ENCODE data around the gene MATCAP1.

The MATCAP1 gene

DNA sequence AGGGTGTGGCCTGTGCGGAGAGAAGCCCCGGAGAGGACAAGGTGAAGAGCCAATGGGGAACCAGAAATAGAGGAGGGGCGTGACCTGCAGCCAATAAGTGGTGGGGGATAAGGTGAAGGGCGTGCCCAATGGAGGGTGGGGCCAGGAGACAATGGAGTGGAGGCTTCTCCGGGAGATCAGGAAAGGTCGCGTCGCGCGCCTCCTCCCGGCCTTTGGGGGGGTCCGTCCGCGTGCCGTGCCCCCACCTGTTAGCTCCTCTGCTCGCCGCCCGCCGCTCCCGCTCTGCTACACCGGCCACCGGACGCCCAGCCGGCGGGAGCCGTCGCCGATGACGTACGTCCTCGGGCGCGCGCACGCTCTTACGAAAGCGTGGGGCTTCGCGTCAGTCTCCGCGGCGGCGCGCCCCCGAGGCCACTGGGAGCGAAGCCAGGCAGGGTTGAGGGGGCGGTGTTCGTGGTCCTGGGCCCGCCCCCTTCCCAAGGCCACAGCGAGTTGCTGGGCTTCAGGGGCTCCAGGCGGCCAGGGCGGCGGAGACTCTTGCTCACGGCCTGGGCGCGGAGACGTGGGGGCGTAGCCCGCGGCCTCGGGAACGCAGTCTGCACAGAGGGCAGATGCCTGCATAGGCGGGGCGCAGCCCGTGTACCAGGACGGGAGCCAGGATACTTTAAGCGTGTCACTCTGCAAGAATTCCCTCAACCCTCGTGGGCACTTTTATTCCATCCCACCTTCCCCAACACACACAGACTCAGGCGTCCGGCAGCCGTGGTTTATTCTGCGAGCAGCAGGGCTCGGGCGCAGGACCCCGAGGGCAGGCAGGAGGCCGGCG lies at the start of gene MATCAP1:
TSS of gene MATCAP1 (minus strand) at position 337 of the 826 bp plus-strand sequence. CDS start 3,353 bp downstream, outside the sequence.
- DNase-seq: peak; percentile 98

DNA sequence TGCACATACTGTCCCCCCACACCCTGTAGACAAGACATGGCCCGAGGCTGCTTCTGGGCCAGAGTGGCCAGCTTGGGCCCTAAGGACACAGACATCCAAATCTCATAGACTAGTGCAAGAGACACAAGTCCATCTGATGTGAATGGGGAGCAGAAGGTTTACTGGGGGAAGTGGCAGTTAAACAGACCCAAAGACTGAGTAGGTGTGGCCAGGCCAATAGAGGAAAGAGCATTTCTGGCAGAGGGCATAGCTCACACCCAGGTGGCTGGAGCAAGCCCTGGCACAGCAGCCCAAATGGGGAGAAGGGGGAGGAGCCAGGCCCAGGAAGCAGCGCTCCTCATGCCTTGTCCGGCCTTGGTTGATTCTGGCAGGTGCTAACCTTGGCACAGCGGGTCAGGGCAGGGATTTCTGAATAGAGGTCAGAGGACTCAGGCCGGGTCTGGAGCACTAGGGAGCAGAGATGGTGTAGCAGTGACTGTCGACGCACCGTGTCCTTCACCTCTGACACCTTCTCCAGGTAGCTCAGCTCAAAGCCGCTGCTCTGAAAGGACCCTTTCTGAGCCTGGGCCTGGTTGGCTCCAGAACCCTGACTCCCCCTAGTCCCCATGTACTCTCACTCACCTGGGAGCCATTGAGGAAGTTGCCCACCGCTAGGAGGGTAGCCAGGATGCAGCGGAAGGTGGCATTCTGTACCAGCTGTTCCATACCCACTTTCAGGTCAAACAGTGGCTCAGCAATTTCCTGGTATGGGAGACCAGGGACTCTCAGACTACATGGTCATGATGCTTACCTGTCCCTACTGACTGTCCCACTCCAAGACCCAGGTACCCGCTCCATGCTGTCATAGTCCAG lies 47.3 kb upstream of the MATCAP1 start:
- no peak for DNase-seq

DNA sequence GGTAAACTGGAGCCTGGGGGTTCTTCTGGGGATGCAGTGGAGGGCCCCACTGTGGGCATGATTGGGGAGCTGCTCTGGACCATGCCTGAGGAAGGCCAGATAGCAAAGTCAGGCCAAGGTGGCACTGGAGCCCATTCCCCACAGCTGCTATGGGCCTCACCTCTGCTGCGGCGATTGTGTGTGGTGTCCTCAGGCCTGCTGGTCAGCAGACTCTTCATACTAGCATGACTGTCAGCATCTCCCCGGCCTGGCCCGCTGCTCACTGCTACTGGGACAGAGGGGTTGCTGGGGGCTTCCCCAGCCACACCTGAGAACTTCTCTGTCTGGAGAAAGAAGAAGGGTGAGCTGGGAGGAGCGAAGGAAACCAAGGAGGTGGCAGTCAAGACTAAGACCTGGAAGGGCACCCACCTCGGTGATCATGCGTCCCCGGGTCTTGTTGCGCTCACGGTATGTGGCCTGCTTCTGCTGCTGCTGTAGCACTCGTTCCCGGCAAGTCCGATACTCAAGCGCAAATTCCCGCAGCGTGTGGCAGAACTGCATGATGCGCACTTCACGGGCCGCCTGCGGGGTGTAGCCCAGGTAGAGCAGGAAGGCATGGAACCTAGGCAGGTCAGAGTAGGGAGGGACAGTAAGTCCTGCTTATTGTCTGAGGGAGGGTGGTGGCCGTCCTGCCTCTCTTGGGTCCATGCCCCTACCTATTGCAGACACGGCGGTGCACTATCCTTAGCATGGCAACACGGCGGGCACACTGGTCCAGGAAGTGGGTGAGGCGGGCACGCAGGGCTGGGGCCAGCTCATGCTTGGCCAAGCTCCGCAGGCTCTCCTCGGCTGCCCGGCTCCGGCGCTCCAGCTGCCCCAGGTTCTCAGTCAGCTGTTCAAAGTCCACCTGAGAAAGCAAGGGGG lies 46.4 kb upstream of the MATCAP1 start:
- no peak for DNase-seq

DNA sequence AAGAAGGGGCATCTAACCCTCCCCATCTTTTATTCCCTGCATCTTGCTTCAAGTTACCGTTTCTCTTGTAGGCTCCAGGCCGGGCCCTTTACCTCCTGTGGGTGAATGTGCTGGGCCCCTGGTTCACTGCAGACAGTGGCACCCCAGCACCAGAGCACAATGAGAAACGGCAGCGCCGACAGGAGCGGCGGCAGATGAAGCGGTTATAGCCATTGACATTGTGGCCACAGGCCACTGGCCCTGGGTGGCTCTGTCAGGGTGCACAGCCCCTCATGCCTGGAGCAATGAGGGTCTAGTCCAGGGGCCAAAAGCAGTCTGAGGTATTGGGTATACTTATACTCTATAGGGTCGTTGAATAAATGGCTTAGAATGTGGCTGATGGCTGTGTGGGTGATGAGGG lies 45.1 kb upstream of the MATCAP1 start:
- DNase-seq: no peak

DNA sequence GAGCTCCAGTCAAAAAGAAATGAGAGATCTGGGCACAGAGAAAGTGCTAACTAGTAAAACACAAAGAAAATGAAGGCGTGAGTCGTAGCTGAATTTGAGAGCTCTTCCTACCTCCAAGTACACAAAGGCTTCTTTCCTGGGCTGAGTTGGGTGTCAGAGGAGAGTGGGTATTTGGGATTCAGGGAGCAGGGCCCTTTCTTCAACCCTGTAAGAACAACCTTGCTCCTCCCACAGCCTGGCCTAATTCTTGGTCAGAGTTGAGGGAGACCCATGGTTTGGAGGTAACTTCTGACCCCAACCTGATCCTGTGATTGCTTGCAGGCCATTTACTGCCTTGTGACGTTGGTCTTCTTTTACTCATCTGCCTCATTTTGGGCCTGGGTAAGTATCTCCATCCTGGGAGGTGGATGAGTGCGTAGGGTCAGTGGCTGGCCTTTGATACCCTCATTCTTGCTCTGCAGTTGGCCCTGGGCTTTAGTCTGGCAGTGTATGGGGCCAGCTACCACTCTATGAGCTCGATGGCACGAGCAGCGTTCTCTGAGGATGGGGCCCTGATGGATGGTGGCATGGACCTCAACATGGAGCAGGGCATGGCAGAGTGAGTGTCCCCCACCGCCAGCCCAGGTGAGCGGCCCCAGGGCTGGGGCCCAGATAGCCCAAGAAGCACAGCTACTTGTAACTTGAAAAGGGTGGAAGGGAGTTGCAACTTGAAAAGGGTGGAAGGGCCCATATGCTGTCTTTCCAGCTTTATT lies 44.4 kb upstream of the MATCAP1 start:
- no peak for DNase-seq

DNA sequence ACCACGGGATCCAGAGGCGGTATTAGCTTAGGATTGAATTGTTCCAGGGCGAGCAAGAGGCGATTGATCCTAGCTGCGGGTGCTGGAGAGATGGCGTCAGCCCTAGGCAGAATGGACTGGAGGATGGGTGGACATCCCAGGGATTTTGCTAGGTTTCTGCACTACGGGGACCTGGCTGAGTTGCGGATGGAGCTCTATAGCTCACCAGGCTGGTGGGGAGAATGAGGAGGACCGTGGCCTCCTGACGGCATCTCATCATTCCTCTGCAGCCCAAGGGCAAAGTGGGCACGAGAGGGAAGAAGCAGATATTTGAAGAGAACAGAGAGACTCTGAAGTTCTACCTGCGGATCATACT lies 43.8 kb upstream of the MATCAP1 start:
- no peak for DNase-seq

DNA sequence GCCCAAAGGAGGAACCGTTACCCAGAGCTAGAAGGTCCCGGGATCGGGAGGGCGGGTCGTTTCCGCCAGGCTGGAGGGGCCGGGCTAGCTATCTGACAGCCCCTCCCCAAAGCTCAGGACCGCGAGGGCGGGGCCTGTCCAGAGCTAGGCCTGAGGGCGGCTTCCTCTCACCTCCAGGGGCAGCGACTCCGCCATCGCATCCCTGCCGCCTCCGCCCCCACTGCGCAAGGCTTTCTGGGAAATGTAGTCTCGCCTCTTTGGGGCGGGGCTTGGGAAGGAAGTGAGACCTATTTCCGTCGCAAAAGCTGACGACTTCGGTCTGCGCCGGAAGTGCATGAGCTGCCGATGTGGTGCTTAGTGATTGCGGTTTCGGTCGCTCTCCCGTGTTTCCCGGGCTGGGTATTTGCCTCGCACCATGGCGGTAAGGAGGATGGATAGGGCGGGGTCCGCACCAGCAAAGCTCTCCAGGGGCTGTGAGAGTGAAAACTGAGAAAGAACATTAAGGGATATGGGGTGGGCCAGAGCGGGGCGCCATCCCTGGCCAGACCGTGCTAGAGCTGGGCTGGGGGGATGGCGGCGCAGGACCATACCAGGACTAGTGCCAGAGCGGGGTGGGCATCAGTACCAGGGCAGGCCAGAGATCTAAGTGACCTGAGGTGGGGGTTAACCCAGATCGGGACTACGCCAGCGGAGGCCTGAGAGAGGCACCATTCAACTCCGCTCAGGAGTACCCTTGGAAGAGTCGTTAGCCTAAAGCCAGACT lies 43.2 kb upstream of the MATCAP1 start, which contains the start of gene TMEM208:
TSS of gene TMEM208 (plus strand) at position 327 of the 763 bp plus-strand sequence. CDS start at position 416, 89 bp downstream.
- DNase-seq: peak; percentile 100

DNA sequence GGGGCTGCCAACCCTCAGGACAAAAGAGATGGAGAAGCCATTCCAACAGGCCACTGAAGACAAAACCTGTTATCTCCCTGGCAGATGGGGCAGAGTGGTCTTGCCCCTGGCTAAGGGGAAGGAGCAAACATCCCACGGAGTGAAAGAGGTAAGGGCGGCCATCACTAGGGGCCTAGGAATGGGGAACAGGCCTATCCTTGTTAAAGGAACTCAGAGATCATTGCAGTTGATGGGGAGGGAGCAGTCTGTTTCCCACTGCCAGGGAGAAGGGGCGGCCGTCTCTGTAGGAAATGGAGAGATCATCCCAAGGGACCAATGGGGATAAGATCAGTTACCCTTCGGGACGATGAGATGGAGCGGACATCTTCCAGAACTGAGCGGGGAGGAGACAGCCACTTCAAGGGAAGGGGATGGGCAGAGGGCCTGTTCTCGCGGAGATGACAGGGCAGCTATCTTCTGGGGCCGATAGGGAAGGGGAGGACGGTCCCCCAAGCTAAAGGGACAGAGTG lies 42.6 kb upstream of the MATCAP1 start:
- DNase-seq: no peak

DNA sequence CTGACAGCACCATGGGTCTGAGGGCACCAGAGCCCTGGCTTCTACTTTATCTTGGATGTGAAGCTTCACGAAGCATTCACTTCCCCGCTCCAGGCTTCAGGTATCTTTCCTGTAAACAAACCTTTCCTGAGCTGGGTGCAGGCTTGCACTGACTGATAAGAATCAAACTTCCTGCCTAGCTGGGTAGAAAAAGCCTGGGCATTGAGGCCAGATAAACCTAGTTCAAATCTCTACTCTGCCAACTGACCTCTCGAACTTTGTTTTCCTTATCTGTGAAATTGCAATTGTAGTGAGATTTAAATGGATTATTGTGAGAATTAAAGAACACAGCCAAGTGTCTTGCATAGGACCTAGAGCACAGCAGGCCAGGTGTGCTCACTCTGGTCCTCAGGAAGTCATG lies 40.2 kb upstream of the MATCAP1 start:
- no peak for DNase-seq

DNA sequence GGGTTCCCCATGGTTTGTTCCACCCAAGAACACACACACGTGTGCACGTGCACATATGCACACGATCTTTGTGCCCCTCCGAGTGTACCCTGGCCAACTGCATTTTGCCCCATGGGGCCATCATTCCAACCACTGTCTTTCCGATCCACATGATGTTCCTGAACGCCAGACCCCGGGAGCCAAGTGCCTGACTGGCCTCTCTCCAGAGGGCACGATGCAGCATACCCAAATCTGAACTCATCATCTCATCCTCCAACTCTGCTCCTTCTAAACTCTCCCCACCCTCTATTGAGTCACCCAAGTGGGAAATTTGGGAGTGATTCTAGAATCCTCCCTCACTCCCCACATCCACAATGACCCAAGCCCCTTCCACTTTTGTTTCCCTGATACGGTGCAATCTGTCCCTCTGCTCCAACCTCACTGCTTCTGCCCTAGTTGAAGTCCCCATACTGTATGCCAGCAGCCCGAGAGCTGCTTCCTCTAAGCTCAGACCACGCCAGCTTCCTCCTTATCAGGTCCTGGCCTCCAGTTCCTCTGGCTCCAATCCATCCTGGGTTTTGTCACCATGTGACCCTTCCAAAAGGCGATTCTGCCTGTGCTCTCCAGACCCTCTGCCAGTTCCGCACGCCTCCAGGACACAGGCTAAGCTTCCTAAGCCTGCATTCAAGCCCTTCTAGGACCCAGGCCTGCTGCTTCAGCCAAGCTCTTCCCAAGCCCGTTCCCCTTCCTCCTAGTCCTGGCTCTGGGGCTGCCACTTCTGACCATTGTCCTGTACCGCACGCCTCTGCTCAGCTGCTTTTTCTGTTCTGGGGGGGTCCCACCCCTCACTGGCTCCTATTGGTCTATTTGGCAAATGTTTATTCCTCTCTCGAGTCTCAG lies 33.1 kb upstream of the MATCAP1 start:
- no peak for DNase-seq

DNA sequence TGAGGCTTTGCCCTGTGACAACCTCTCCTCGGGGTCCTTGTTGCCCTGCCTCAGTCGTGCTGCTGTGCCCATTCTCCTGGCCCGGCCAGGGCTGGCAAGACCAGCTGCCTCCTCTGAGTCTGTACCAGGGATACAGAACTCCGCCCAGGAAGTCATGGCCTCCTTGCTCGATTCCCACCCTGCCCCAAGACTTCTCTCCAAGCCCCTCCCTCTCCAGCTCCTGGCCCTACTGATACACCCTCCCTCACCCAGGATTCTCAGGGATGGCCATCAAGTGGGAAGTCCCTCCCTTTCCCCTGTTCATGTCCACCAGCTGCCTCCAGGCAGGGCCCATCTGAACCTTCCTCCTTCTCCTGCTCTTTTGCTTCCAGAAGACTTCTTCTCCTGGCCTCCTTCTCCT lies 31.9 kb upstream of the MATCAP1 start:
- DNase-seq: no peak

DNA sequence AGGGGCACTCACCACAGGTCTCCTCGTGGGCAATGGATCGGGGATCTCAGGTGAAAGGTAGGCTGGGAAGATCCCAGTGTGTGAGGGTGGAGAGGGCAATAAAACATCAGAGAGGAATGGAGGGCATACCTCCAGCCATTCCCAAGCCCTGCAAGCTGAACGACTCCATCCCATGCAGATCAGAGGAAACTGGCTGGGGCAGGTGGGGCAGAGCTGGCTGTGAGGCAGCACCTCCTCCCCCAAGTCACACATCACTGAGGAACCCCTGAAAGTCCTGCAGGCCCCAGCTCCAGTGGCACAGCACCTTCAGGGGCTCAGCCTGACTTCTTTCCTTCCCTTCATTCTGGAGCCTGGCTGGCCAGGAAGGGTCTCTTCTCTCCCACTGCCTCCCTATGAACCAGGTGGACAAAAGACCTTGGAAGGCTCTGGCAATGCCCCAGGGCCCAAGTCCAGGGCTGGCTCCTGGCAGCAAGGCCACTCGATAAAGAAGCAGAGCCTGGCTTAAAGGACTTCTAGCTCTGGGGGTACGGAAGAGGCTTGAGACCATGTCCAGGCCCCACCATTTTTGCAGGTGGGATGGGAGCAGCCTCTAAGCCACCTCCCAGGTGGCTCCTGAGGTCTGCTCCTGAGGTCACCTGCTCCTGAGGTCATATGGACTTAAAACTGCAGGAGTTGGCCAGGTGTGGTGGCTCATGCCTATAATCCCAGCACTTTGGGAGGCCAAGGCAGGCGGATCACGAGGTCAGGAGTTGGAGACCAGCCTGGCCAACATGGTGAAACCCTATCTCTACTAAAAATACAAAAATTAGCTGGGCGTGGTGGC lies 29.6 kb upstream of the MATCAP1 start:
- DNase-seq: no peak

DNA sequence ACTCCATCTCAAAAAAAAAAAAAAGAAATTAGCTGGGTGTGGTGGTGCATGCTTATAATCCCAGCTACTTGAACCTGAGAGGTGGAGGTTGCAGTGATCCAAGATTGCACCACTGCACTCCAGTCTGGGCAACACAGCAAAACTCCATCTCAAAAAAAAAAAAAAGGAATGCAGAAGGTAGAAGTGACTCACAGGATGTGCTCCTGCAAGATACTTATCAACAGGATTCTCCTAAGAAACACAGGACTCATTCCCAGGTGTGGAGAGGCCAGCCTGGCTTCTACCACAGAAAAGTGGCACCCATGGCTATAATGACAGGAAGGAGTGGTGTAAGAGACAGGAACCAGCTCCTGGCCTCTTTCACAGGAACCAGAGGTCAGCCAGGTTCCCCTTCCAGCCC lies 29.0 kb upstream of the MATCAP1 start:
- DNase-seq: no peak

DNA sequence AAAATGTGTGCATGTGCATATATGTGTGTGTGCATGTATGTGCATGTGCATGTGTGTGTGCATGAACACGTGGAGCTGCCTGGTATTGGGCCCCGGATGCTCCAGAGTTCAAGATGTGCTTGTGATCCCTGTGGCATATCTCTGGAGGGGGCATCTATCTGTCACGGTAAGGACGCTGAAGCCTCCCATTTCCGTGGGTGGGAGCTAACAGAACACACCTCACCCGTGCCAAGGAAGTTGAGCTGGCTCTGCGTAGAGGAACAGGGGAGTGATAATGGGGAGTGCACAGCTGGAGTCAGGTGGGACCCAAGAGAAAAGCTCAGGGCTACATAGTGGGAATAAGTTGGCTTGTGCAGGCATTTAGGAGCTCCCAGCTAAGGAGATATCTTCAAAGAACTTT lies 27.9 kb upstream of the MATCAP1 start:
- no peak for DNase-seq

DNA sequence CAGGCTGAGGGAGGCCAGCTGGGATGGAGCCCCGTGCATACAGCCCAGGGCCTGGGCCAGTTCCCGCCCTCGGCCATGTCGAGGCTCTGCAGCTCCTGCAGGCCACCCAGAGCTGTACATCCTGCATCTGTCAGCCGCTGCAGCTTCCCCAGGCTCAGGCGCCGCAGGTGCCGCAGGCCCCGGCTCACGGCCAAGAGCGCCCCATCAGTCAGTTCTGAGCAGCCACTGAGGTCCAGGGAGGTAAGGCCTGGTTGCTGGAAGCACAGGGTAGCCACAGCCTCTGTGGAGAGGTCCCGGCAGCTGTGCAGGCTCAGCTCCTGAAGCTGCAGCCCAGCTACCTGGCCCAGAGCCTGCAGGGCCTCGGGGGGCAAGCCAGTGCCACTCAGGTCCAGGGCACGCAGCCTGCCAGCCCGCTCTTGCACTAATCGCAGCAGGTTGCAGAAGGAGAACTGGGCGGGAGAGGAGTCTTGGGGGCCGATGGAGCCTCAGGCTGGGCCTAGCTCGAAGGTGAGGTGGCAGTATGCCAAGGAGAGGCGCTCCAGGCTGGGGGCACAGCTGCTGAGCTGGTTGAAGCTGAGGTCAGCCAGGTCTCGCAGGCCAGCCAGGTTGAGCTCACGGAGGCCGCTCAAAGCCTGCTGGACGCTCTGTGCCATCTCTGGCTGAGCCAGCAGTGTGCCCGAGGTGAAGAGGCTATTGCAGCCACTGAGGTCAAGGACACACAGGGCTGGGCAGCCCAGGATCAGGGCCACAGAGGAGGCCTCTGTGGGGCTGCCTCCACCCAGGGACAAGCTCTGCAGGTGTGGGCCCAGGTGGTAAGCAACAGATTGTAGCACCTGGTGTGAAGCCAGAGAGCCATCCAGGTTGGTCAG lies 26.5 kb upstream of the MATCAP1 start:
- DNase-seq: no peak

DNA sequence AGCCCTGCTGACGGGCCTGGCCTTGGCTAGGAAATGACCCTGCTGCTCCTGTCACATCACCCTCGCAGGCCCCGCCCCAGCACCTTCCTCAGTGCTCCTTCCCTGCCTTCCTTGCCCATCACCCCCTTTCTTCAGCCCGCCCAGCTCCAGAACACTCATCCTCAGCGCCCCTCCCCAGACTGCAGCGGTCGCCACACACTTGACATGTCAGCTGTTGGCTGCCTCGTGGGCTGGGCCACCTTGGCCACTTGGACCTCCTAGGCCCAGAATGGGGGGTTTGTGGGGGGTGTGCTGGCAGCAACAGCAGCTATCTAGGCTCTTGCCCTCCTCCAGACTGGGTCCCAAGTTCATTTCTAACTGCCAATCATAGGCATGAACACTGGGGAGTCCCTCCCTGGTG lies 25.8 kb upstream of the MATCAP1 start:
- DNase-seq: no peak

DNA sequence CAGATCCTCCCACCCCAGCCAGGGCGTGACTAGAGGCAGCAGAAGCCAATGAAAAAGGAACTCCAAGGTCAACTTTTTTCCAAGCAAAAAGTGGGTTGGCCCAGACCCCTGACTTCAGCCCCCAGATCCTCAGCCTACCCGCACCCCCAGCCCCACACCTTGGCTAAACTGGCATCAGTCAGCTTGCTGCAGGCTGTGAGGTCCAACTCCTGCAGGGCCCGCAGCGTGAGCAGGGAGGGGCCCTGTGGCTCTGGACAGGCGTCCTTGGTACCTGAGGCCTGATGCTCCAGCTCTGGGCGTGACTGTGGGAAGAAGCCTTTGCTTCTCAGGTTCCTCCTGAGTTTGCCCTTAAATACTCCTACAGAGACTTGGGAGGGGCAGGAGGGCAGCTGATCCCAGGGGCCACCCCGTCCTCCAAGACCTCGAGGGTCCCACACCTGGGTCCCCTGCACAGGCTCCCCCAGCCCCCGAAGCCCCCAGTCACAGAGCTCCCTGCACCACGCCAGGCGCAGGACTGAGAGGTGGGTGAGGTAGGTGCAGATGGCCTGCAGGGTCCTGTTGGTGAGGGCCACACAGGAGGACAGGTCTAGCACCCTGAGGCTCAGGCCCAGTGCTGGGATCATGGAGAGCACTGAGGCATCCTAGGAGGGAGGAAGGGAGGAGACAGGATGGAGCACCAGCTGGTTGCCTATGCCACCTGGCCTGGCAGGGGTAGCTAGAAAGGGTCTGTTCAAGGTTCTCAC lies 24.6 kb upstream of the MATCAP1 start:
- DNase-seq: no peak

Measured in activated CD4-positive, alpha-beta T cell treated with anti-CD3 and anti-CD28 coated beads, Interleukin-2, Interleukin-6, amounts not matched to agents 100 ng/mL and 50 ng/mL, durations not matched to agents 16 hours and 8 hours (primary cell).